ENCODE data around the gene PALLD. TPM values are rescaled to one million over a fixed set of nuclear protein-coding genes. Genes with fewer than 3 reads are reported as not detected.

Gene PALLD
- polyA plus RNA-seq, 1 donor (not counting 4 experiments of a cell fraction or from before 2014, with no cell fraction given) = 136 TPM

- Histone ChIP-seq H3K79me2 (ENCODE audit: control insufficient read depth, insufficient read depth, low read length) (no peaks in the 10 kb centered on the region), H3K4me3 (ENCODE audit: control insufficient read depth in 2 of 3, extremely low read depth in 1 of 3, insufficient read depth in 2 of 3, low read depth in 1 of 3, low read length in 3 of 3) (peak overlapping the region; percentile 52 to 71 (median 67)), H3K4me2 (ENCODE audit: control insufficient read depth, extremely low read depth, insufficient read depth, low read depth, low read length) (peak overlapping the region; percentile 92), H3K9me1 (ENCODE audit: control insufficient read depth, extremely low read depth, insufficient read depth, low read length) (no peaks in the 10 kb centered on the region), H4K20me1 (ENCODE audit: control insufficient read depth, extremely low read depth, insufficient read depth, low read length) (no peaks in the 10 kb centered on the region), H3K9ac (ENCODE audit: control insufficient read depth, extremely low read depth, insufficient read depth, low read length) (peak overlapping the region; percentile 74), H3K9me3 (ENCODE audit: control insufficient read depth, low read depth, low read length) (no peaks in the 10 kb centered on the region), H3K27me3 (ENCODE audit: control insufficient read depth, extremely low read depth, insufficient read depth, low read length) (no peaks in the 10 kb centered on the region), H3K27ac (ENCODE audit: control insufficient read depth, insufficient read depth, low read length) (peak overlapping the region; percentile 65), H3K4me1 (ENCODE audit: control insufficient read depth, extremely low read depth, insufficient read depth, low read length) (peaks cover 26% of the 10 kb centered on the region), H3K36me3 (ENCODE audit: control insufficient read depth in 2 of 2, extremely low read depth in 1 of 2, insufficient read depth in 2 of 2, low read length in 2 of 2) (no peaks in the 10 kb centered on the region), H2AFZ (ENCODE audit: control insufficient read depth, low read length) (peak overlapping the region; percentile 81)
- dilution Hi-C loops (cut with MboI; ENCODE audit: extremely low pct_ligation_motif_present, low sequenced_read_pairs) = no loop called here
- no peak for DNase-seq (ENCODE audit: low read depth, low spot score)
- peak in 2 of 3 experiments; percentile 46 to 63 for TF ChIP-seq CTCF (optimal IDR thresholded peaks at IDR 0.05 in 1 of 3, IDR thresholded peaks at IDR 0.05 in 1 of 3, conservative IDR thresholded peaks at IDR 0.05 in 1 of 3; ENCODE audit: extremely low read depth in 1 of 3, insufficient read depth in 2 of 3, low read length in 3 of 3)
- no peak for TF ChIP-seq EZH2 (IDR thresholded peaks at IDR 0.05; ENCODE audit: low read length)
- FAIRE-seq = peak; percentile 5
Measured at GRCh38 chr4:168631241-168632162, 134.7 kb downstream of the PALLD start.

- no peak overlapping the region for H3K9ac ChIP-seq (ENCODE audit: control insufficient read depth, extremely low read depth, insufficient read depth, low read length)
- H3K4me3 ChIP-seq (ENCODE audit: control insufficient read depth in 2 of 3, extremely low read depth in 1 of 3, insufficient read depth in 2 of 3, low read depth in 1 of 3, low read length in 3 of 3) = peak overlapping the region; percentile 52 to 71 (median 67)
- H3K4me2 ChIP-seq (ENCODE audit: control insufficient read depth, extremely low read depth, insufficient read depth, low read depth, low read length) = peak overlapping the region; percentile 92
- H3K27me3 ChIP-seq (ENCODE audit: control insufficient read depth, extremely low read depth, insufficient read depth, low read length) = no peaks in the 10 kb centered on the region
- H3K79me2 ChIP-seq (ENCODE audit: control insufficient read depth, insufficient read depth, low read length) = no peaks in the 10 kb centered on the region
- no peaks in the 10 kb centered on the region for H3K9me3 ChIP-seq (ENCODE audit: control insufficient read depth, low read depth, low read length)
- H3K9me1 ChIP-seq (ENCODE audit: control insufficient read depth, extremely low read depth, insufficient read depth, low read length) = no peaks in the 10 kb centered on the region
- peaks cover 33% of the 10 kb centered on the region for H3K4me1 ChIP-seq (ENCODE audit: control insufficient read depth, extremely low read depth, insufficient read depth, low read length)
- FAIRE-seq (no peak), DNase-seq (ENCODE audit: low read depth, low spot score) (no peak)
- H2AFZ ChIP-seq (ENCODE audit: control insufficient read depth, low read length) = no peak overlapping the region
- no peaks in the 10 kb centered on the region for H4K20me1 ChIP-seq (ENCODE audit: control insufficient read depth, extremely low read depth, insufficient read depth, low read length)
- no peaks in the 10 kb centered on the region for H3K36me3 ChIP-seq (ENCODE audit: control insufficient read depth in 2 of 2, extremely low read depth in 1 of 2, insufficient read depth in 2 of 2, low read length in 2 of 2)
- dilution Hi-C loops (cut with MboI; ENCODE audit: extremely low pct_ligation_motif_present, low sequenced_read_pairs) = no loop called here
- no peak for TF ChIP-seq CTCF (optimal IDR thresholded peaks at IDR 0.05 in 1 of 3, IDR thresholded peaks at IDR 0.05 in 1 of 3, conservative IDR thresholded peaks at IDR 0.05 in 1 of 3; ENCODE audit: extremely low read depth in 1 of 3, insufficient read depth in 2 of 3, low read length in 3 of 3)
- no peak for TF ChIP-seq EZH2 (IDR thresholded peaks at IDR 0.05; ENCODE audit: low read length)
- no peak overlapping the region for H3K27ac ChIP-seq (ENCODE audit: control insufficient read depth, insufficient read depth, low read length)
Measured at GRCh38 chr4:168632301-168632725, 135.5 kb downstream of the PALLD start.

Data from keratinocyte (primary cell).